ENCODE measurements around the gene UPK1A.
A peak's percentile ranks its signal among the peaks of the same experiment; 100 is the strongest.
"Not testable (repeated sequence)": the region's sequence is repeated elsewhere in the genome, so short reads cannot be mapped to it uniquely, and the experiment has no call there.

The UPK1A gene

GRCh38 chr19:35644987-35645679, 21.2 kb upstream of the UPK1A start:
- 17 to 49% methylated on average over 6 to 16 of the region's 20 CpGs for WGBS, 2 experiments (ENCODE audit: insufficient coverage in 2 of 2)
- Histone ChIP-seq H3K36me3 (ENCODE audit: control insufficient read depth, insufficient read depth, low read length) (peaks cover 3% of the 10 kb centered on the region), H3K9me3 (ENCODE audit: control insufficient read depth, low read length) (no peaks in the 10 kb centered on the region), H3K4me3 (ENCODE audit: extremely low read depth, insufficient read depth, low read length, poor library complexity, severe bottlenecking) (peak overlapping the region; percentile 48), H3K27ac (ENCODE audit: low read depth, low read length, severe bottlenecking) (peak overlapping the region; percentile 88), H3K4me1 (ENCODE audit: control insufficient read depth, insufficient read depth, low read length, poor library complexity, severe bottlenecking) (peaks cover 14% of the 10 kb centered on the region)

GRCh38 chr19:35645680-35646511, 20.4 kb upstream of the UPK1A start:
- Histone ChIP-seq H3K4me1 (ENCODE audit: control insufficient read depth, insufficient read depth, low read length, poor library complexity, severe bottlenecking) (peaks cover 14% of the 10 kb centered on the region), H3K4me3 (ENCODE audit: extremely low read depth, insufficient read depth, low read length, poor library complexity, severe bottlenecking) (no peak overlapping the region), H3K36me3 (ENCODE audit: control insufficient read depth, insufficient read depth, low read length) (peaks cover 11% of the 10 kb centered on the region), H3K27ac (ENCODE audit: low read depth, low read length, severe bottlenecking) (no peak overlapping the region), H3K9me3 (ENCODE audit: control insufficient read depth, low read length) (no peaks in the 10 kb centered on the region)
- 90 to 91% methylated on average over 6 of the region's 7 CpGs for WGBS, 2 experiments (ENCODE audit: insufficient coverage in 2 of 2)

GRCh38 chr19:35648017-35648961, 18.0 kb upstream of the UPK1A start, which contains the start of gene COX6B1:
COX6B1 (plus strand) TSS chr19:35648323; CDS start chr19:35651244, 2,921 bp downstream.
- peaks cover 29% of the 10 kb centered on the region for H3K36me3 ChIP-seq (ENCODE audit: control insufficient read depth, insufficient read depth, low read length)
- WGBS, 2 experiments (ENCODE audit: insufficient coverage in 2 of 2), result 0% methylated on average over 24 to 35 of the region's 46 CpGs
- peak within 1 kb of the TSS; percentile 23 for H3K27ac ChIP-seq (ENCODE audit: low read depth, low read length, severe bottlenecking)
- H3K4me3 ChIP-seq (ENCODE audit: extremely low read depth, insufficient read depth, low read length, poor library complexity, severe bottlenecking), result peak within 1 kb of the TSS; percentile 72
- no peaks in the 10 kb centered on the region for H3K9me3 ChIP-seq (ENCODE audit: control insufficient read depth, low read length)
- peaks cover 3% of the 10 kb centered on the region for H3K4me1 ChIP-seq (ENCODE audit: control insufficient read depth, insufficient read depth, low read length, poor library complexity, severe bottlenecking)

- Histone ChIP-seq H3K36me3 (ENCODE audit: control insufficient read depth, insufficient read depth, low read length) (peaks cover 48% of the 10 kb centered on the region), H3K4me1 (ENCODE audit: control insufficient read depth, insufficient read depth, low read length, poor library complexity, severe bottlenecking) (no peaks in the 10 kb centered on the region), H3K9me3 (ENCODE audit: control insufficient read depth, low read length) (no peaks in the 10 kb centered on the region), H3K4me3 (ENCODE audit: extremely low read depth, insufficient read depth, low read length, poor library complexity, severe bottlenecking) (no peak overlapping the region), H3K27ac (ENCODE audit: low read depth, low read length, severe bottlenecking) (no peak overlapping the region)
- 93 to 97% methylated on average over 9 of the region's 9 CpGs for WGBS, 2 experiments (ENCODE audit: insufficient coverage in 2 of 2)
Measured at GRCh38 chr19:35650581-35650980, 15.7 kb upstream of the UPK1A start.

GRCh38 chr19:35654828-35655227, 11.5 kb upstream of the UPK1A start:
- H3K4me3 ChIP-seq (ENCODE audit: extremely low read depth, insufficient read depth, low read length, poor library complexity, severe bottlenecking); H3K4me1 ChIP-seq (ENCODE audit: control insufficient read depth, insufficient read depth, low read length, poor library complexity, severe bottlenecking); H3K9me3 ChIP-seq (ENCODE audit: control insufficient read depth, low read length); H3K27ac ChIP-seq (ENCODE audit: low read depth, low read length, severe bottlenecking): not testable (repeated sequence)
- 89 to 98% methylated on average over 3 to 6 of the region's 6 CpGs for WGBS, 2 experiments (ENCODE audit: insufficient coverage in 2 of 2)
- H3K36me3 ChIP-seq (ENCODE audit: control insufficient read depth, insufficient read depth, low read length), result peaks cover 84% of the 10 kb centered on the region

- Histone ChIP-seq H3K4me1 (ENCODE audit: control insufficient read depth, insufficient read depth, low read length, poor library complexity, severe bottlenecking) (no peaks in the 10 kb centered on the region), H3K9me3 (ENCODE audit: control insufficient read depth, low read length) (no peaks in the 10 kb centered on the region), H3K36me3 (ENCODE audit: control insufficient read depth, insufficient read depth, low read length) (peaks cover 78% of the 10 kb centered on the region), H3K27ac (ENCODE audit: low read depth, low read length, severe bottlenecking) (no peak overlapping the region), H3K4me3 (ENCODE audit: extremely low read depth, insufficient read depth, low read length, poor library complexity, severe bottlenecking) (no peak overlapping the region)
- 95 to 100% methylated on average over 1 to 4 of the region's 4 CpGs for WGBS, 2 experiments (ENCODE audit: insufficient coverage in 2 of 2)
Measured at GRCh38 chr19:35655600-35655999, 10.7 kb upstream of the UPK1A start.

- H3K4me3 ChIP-seq (ENCODE audit: extremely low read depth, insufficient read depth, low read length, poor library complexity, severe bottlenecking), result no peak overlapping the region
- H3K27ac ChIP-seq (ENCODE audit: low read depth, low read length, severe bottlenecking), result no peak overlapping the region
- peaks cover 67% of the 10 kb centered on the region for H3K36me3 ChIP-seq (ENCODE audit: control insufficient read depth, insufficient read depth, low read length)
- no peaks in the 10 kb centered on the region for H3K4me1 ChIP-seq (ENCODE audit: control insufficient read depth, insufficient read depth, low read length, poor library complexity, severe bottlenecking)
- WGBS, 2 experiments (ENCODE audit: insufficient coverage in 2 of 2), result 88% methylated on average over 1 of the region's 6 CpGs; no CpG with 5 or more reads in 1 of the 2 experiments
- no peaks in the 10 kb centered on the region for H3K9me3 ChIP-seq (ENCODE audit: control insufficient read depth, low read length)
Measured at GRCh38 chr19:35656700-35657099, 9.6 kb upstream of the UPK1A start.

- H3K36me3 ChIP-seq (ENCODE audit: control insufficient read depth, insufficient read depth, low read length), result peaks cover 57% of the 10 kb centered on the region
- no peak overlapping the region for H3K4me3 ChIP-seq (ENCODE audit: extremely low read depth, insufficient read depth, low read length, poor library complexity, severe bottlenecking)
- 95 to 97% methylated on average over 7 to 13 of the region's 15 CpGs for WGBS, 2 experiments (ENCODE audit: insufficient coverage in 2 of 2)
- no peaks in the 10 kb centered on the region for H3K9me3 ChIP-seq (ENCODE audit: control insufficient read depth, low read length)
- H3K4me1 ChIP-seq (ENCODE audit: control insufficient read depth, insufficient read depth, low read length, poor library complexity, severe bottlenecking), result no peaks in the 10 kb centered on the region
- H3K27ac ChIP-seq (ENCODE audit: low read depth, low read length, severe bottlenecking), result no peak overlapping the region
Measured at GRCh38 chr19:35657904-35658700, 8.2 kb upstream of the UPK1A start.

GRCh38 chr19:35661995-35662340, 4.3 kb upstream of the UPK1A start:
- 89 to 94% methylated on average over 1 to 5 of the region's 6 CpGs for WGBS, 2 experiments (ENCODE audit: insufficient coverage in 2 of 2)
- H3K4me1 ChIP-seq (ENCODE audit: control insufficient read depth, insufficient read depth, low read length, poor library complexity, severe bottlenecking), result no peaks in the 10 kb centered on the region
- no peak overlapping the region for H3K4me3 ChIP-seq (ENCODE audit: extremely low read depth, insufficient read depth, low read length, poor library complexity, severe bottlenecking)
- H3K27ac ChIP-seq (ENCODE audit: low read depth, low read length, severe bottlenecking), result no peak overlapping the region
- peaks cover 23% of the 10 kb centered on the region for H3K36me3 ChIP-seq (ENCODE audit: control insufficient read depth, insufficient read depth, low read length)
- H3K9me3 ChIP-seq (ENCODE audit: control insufficient read depth, low read length), result no peaks in the 10 kb centered on the region

- peaks cover 4% of the 10 kb centered on the region for H3K36me3 ChIP-seq (ENCODE audit: control insufficient read depth, insufficient read depth, low read length)
- H3K4me1 ChIP-seq (ENCODE audit: control insufficient read depth, insufficient read depth, low read length, poor library complexity, severe bottlenecking), result no peaks in the 10 kb centered on the region
- H3K4me3 ChIP-seq (ENCODE audit: extremely low read depth, insufficient read depth, low read length, poor library complexity, severe bottlenecking), result no peak overlapping the region
- H3K27ac ChIP-seq (ENCODE audit: low read depth, low read length, severe bottlenecking), result no peak overlapping the region
- 67 to 77% methylated on average over 3 of the region's 3 CpGs for WGBS, 2 experiments (ENCODE audit: insufficient coverage in 2 of 2)
- H3K9me3 ChIP-seq (ENCODE audit: control insufficient read depth, low read length), result no peaks in the 10 kb centered on the region
Measured at GRCh38 chr19:35663981-35664380, 2.3 kb upstream of the UPK1A start.
